Common myeloid progenitor, CD34-positive (primary cell): ENCODE measurements around the gene CSF1R.
A peak's percentile ranks its signal among the peaks of the same experiment; 100 is the strongest.

Source experiments
- CTCF ChIA-PET: fragments of 350-600 bp; sonication (Branson Sonifier 250); formaldehyde crosslinking; loops from one replicate; lab custom pipeline; 2021; ENCODE audit warnings: antibody characterized with exemption; lab: Charles Lee
- POLR2A ChIA-PET: fragments of 350-600 bp; sonication (Branson Sonifier 250); formaldehyde crosslinking; loops from one replicate; lab custom pipeline; 2021; ENCODE audit warnings: antibody characterized with exemption; lab: Charles Lee
- DNase-seq, 3 donors: peaks; one replicate each; pipeline versions ENCODE4 v3.0.0 to v3.0.0-alpha.2; 2013
- H3K27ac ChIP-seq, 2 experiments: 1 replicate in 1 of 2; 2 replicates in 1 of 2; pipeline ENCODE4 v1.7.0; 2013; ENCODE audit warnings: inconsistent platforms in 2 of 2, low read length in 2 of 2, mild to moderate bottlenecking in 2 of 2, low read depth in 1 of 2, moderate library complexity in 1 of 2; ENCODE audit not compliant: severe bottlenecking in 2 of 2, insufficient read depth in 1 of 2, poor library complexity in 1 of 2
- H3K27me3 ChIP-seq, 5 experiments: replicated peaks in 2 of 5; 1 replicate in 3 of 5; 2 replicates in 2 of 5; pipeline versions ENCODE4 v1.6.1 to v1.7.0; 2013; ENCODE audit warnings: low read length in 4 of 5, mild to moderate bottlenecking in 2 of 5, moderate library complexity in 2 of 5, inconsistent platforms in 1 of 5; ENCODE audit not compliant: insufficient read depth in 5 of 5, control insufficient read depth in 4 of 5
- H3K36me3 ChIP-seq, 4 experiments: 1 replicate in 2 of 4; 2 replicates in 2 of 4; pipeline versions ENCODE4 v1.6.1 to v1.7.0; 2013; ENCODE audit warnings: low read length in 3 of 4, control low read depth in 1 of 4, mild to moderate bottlenecking in 1 of 4; ENCODE audit not compliant: control insufficient read depth in 4 of 4, insufficient read depth in 4 of 4
- H3K4me1 ChIP-seq, 4 experiments: 1 replicate in 3 of 4; 2 replicates in 1 of 4; pipeline versions ENCODE4 v1.6.1 to v1.7.1; 2013; ENCODE audit warnings: low read length in 3 of 4, mild to moderate bottlenecking in 3 of 4, control low read depth in 1 of 4, inconsistent platforms in 1 of 4, moderate library complexity in 1 of 4; ENCODE audit not compliant: control insufficient read depth in 4 of 4, insufficient read depth in 4 of 4; ENCODE audit errors: control extremely low read depth in 1 of 4
- H3K4me3 ChIP-seq, 7 experiments: 1 replicate in 4 of 7; 2 replicates in 3 of 7; pipeline versions ENCODE4 v1.5.1 to v1.7.0; 2013; ENCODE audit warnings: mild to moderate bottlenecking in 7 of 7, low read length in 6 of 7, moderate library complexity in 6 of 7, inconsistent platforms in 2 of 7, low read depth in 2 of 7, control low read depth in 1 of 7; ENCODE audit not compliant: insufficient read depth in 4 of 7, control insufficient read depth in 1 of 7; ENCODE audit errors: extremely low read depth in 1 of 7
- H3K9me3 ChIP-seq, 5 experiments: 1 replicate in 4 of 5; 2 replicates in 1 of 5; pipeline versions ENCODE4 v1.6.1 to v1.7.1; 2013; ENCODE audit warnings: low read length in 4 of 5, mild to moderate bottlenecking in 2 of 5, inconsistent platforms in 1 of 5, low read depth in 1 of 5, moderate library complexity in 1 of 5; ENCODE audit not compliant: control insufficient read depth in 4 of 5, insufficient read depth in 2 of 5; ENCODE audit errors: control extremely low read depth in 1 of 5
- WGBS: methylation state at CpG from one replicate; pipeline ENCODE4 v1.1.5; 2013; ENCODE audit not compliant: insufficient coverage; 5-methylcytosine and 5-hydroxymethylcytosine counted together

Gene CSF1R

DNA sequence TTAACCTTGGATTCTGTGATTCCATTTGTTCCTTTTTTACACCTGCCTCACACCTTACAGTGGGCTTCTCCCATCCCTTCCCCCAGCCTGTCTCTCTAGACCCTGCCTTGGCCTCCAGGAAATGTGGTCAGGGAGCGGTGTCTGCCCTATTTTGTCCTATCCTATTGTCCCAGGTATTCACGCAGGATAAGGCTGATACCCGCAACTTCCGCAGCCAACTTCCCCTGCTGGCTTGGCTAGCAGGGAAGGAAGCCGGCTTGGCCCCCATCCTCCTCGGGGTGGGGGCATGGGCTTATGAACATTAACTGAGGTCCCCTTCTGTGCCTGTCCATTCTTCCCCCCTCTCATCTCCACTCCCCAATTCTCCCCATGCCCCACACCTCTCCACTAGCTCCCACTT lies 3.5 kb downstream of the CSF1R start:
- H3K4me3 ChIP-seq = peak overlapping the region in 4 of 7 experiments; percentile 3 to 61 (median 22)

DNA sequence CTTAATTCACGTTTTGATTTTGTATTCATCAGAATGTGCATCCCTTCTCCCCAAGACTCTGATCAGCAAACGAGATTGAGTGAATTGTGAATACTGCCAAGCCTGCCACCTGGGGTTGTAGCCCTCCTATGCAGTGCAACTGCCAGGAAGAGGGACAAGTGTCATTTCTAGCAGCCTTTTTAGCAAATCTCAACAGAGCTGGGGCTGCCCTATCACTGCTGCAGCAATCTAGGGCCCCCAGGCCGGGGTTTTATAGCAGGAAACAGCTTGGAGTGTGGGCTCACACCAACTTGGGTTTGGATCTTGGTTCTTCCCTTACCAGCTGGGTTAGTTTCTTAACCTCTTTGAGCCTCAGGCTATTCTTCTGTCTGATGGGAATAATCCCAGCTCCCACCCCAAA lies 4.0 kb downstream of the CSF1R start:
- H3K4me3 ChIP-seq = peak overlapping the region in 4 of 7 experiments; percentile 3 to 48 (median 26)
- no peaks in the 10 kb centered on the region for H3K27me3 ChIP-seq
- WGBS = 0% methylated on average over 2 of the region's 3 CpGs
- ChIA-PET POLR2A (interaction anchor here (0.5 to 1.8 kb wide), 5 partner anchors 13 to 136 kb away, joined by 3 to 5 read pairs (median 3); no protein-coding TSS in a partner anchor), CTCF (interaction anchor here (0.6 to 3.2 kb wide), 15 partner anchors 9 to 48 kb away, joined by 3 to 18 read pairs (median 5); no protein-coding TSS in a partner anchor)
- peaks cover 0 to 2% (median 0%) of the 10 kb centered on the region in 4 experiments for H3K36me3 ChIP-seq
- peaks cover 23 to 87% (median 65%) of the 10 kb centered on the region in 4 experiments for H3K4me1 ChIP-seq
- H3K27ac ChIP-seq = peak overlapping the region; percentile 8 to 72
- peak; percentile 64 to 95 (median 93) for DNase-seq
- H3K9me3 ChIP-seq = no peaks in the 10 kb centered on the region

More for the DNA sequence above, 3.5 kb downstream of the CSF1R start:
- Histone ChIP-seq H3K36me3 (peaks cover 0 to 2% (median 0%) of the 10 kb centered on the region in 4 experiments), H3K27me3 (no peaks in the 10 kb centered on the region), H3K4me1 (peaks cover 23 to 89% (median 65%) of the 10 kb centered on the region in 4 experiments), H3K9me3 (no peaks in the 10 kb centered on the region), H3K27ac (peak overlapping the region in 1 of 2 experiments; percentile 72)
- whole genome bisulfite sequencing = 1% methylated on average over 5 of the region's 6 CpGs
- POLR2A ChIA-PET = interaction anchor here (0.9 to 1.8 kb wide), 3 partner anchors 14 to 27 kb away, joined by 3 to 5 read pairs (median 4); no protein-coding TSS in a partner anchor
- CTCF ChIA-PET = interaction anchor here (0.6 to 3.2 kb wide), 11 partner anchors 9 to 48 kb away, joined by 3 to 18 read pairs (median 5); no protein-coding TSS in a partner anchor
- DNase-seq = peak; percentile 31 to 78 (median 65)

DNA sequence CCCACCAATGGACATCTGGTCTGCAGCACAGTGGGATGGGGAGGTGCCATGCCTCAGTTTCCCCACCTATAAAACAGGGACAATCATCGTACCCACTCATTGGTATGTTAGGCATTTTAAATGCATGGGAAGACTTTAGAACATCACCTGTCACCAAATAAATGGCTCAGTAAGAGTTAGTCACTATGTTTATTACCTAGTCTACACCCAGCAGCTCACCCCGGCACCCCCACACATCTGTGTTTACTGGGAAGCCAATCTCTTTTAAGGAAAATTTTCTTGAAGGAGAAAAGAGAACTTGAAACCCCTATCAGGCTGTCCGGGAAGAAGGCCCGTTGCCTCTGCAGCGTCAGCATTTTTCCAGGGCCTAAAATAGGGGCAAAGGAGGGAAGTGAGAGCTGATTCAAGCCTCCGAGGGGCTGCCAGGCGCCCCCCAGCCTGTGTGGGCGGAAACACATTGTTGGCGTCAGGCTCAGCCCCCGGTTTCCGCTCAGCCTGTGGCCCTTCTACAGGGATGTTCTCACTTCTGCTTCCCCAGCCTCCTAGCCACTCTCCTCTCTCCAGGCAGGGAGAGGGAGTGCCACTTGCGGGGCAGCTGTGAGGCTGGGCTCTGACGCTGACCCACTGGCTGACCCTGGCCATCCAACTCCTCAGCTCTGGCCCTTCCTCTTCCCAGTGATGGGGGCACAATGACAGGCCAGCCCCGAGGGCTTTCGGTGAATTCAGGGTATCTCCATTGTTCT lies 4.6 kb downstream of the CSF1R start:
- peak overlapping the region; percentile 46 to 72 for H3K27ac ChIP-seq
- no peaks in the 10 kb centered on the region for H3K9me3 ChIP-seq
- H3K36me3 ChIP-seq = peaks cover 0 to 2% (median 0%) of the 10 kb centered on the region in 4 experiments
- ChIA-PET POLR2A (interaction anchor here (0.5 to 1.8 kb wide), 5 partner anchors 13 to 137 kb away, joined by 3 to 5 read pairs (median 3); no protein-coding TSS in a partner anchor), CTCF (interaction anchor here (0.9 to 3.2 kb wide), 16 partner anchors 10 to 85 kb away, joined by 3 to 18 read pairs (median 4); no protein-coding TSS in a partner anchor)
- no peaks in the 10 kb centered on the region for H3K27me3 ChIP-seq
- H3K4me3 ChIP-seq = peak overlapping the region in 4 of 7 experiments; percentile 3 to 48 (median 36)
- peak; percentile 87 to 97 (median 96) for DNase-seq
- peaks cover 21 to 82% (median 62%) of the 10 kb centered on the region in 4 experiments for H3K4me1 ChIP-seq
- 0% methylated on average over 12 of the region's 15 CpGs for WGBS

DNA sequence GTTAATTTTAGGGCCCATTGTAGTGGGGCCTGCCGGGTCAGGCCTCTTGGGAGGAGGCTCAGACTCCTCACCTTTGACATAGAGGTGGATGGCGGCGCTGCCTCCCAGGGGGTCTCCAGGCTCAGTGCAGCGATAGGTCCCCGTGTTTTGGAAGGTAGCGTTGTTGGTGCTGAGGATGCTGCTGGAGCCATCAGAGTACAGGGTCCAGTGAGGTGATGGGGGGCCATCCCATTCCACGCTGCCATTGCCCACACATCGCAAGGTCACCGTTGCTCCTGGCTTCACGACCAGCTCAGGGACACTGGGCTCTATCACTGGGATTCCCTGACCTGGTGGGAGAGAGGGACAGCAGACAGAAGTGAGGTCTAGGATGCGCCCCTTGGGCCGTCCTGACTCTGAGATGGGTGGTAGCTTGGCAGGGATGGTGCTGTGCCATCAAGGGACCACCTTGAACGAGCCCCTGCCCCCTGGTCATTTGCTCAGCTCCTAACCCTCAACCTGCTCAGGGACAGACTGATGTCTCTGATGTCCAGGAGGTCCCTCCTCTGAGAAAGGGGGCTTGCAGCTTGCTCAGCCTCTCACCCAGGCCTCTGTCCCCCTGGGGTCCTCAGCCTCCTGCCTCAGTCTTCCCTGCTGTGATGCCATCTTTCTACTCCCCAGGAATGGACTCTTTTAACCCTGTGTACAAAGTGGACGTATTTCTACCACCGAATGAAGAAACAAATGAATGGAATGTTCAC lies 5.5 kb downstream of the CSF1R start:
- POLR2A ChIA-PET = interaction anchor here (1.8 kb wide), 1 partner anchor 12 kb away, joined by 5 read pairs; no protein-coding TSS in a partner anchor
- DNase-seq = no peak
- WGBS = over 99% methylated on average over 13 of the region's 15 CpGs
- H3K4me1 ChIP-seq = peaks cover 21 to 75% (median 55%) of the 10 kb centered on the region in 4 experiments
- H3K9me3 ChIP-seq = no peaks in the 10 kb centered on the region
- peak overlapping the region in 1 of 7 experiments; percentile 33 for H3K4me3 ChIP-seq
- peaks cover 0 to 2% (median 0%) of the 10 kb centered on the region in 4 experiments for H3K36me3 ChIP-seq
- H3K27me3 ChIP-seq = no peaks in the 10 kb centered on the region
- CTCF ChIA-PET = interaction anchor here (0.6 to 3.2 kb wide), 13 partner anchors 9 to 84 kb away, joined by 3 to 18 read pairs (median 4); no protein-coding TSS in a partner anchor
- peak overlapping the region; percentile 46 to 72 for H3K27ac ChIP-seq

DNA sequence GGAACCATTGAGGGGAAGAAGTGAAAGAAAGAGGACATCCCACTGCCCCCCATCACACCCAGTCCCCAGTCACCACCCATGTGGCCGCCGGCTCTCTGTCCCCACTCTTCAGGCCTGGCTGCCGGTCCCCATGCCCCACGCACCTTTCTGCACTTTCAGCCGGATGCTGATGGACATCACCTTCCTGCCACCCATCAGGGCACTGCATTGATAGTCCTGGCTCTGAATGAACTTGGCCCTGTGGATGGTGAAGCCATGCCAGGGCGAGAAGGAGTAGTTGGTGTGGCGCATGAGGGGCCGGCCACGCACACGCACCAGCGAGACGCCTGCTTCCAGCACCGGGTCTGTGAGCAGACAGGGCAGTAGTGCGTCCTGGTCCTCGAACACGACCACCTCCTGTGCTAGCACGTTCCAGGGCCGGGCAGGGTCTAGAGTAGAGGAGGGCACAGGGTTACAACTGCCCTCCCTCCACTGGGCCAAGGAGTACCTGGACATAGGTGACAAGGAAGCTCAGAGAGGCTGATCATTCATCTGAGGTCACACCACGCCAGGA lies 6.4 kb downstream of the CSF1R start:
- ChIA-PET CTCF (interaction anchor here (1.0 to 3.2 kb wide), 5 partner anchors 10 to 30 kb away, joined by 3 to 18 read pairs (median 4); no protein-coding TSS in a partner anchor), POLR2A (no interaction called here)
- H3K27me3 ChIP-seq = no peaks in the 10 kb centered on the region
- H3K27ac ChIP-seq = no peak overlapping the region
- no peaks in the 10 kb centered on the region for H3K9me3 ChIP-seq
- DNase-seq = no peak
- H3K36me3 ChIP-seq = peaks cover 0 to 2% (median 0%) of the 10 kb centered on the region in 4 experiments
- no peak overlapping the region for H3K4me3 ChIP-seq
- WGBS = 95% methylated on average over 19 of the region's 19 CpGs
- H3K4me1 ChIP-seq = peaks cover 21 to 70% (median 51%) of the 10 kb centered on the region in 4 experiments
